Stimulated activated naive CD8-positive, alpha-beta T cell treated with anti-CD3 and anti-CD28 coated beads, Interleukin-15, amount 100 ng/mL, for 72 hours (primary cell): ENCODE results near the gene RXYLT1.

Experiments used
- ATAC-seq: fragments of 150-1000 bp; cut with Tn5 transposase; 2 replicates; pipeline ENCODE4 v1.10.0; 2021; ENCODE audit warnings: mild to moderate bottlenecking, moderate library complexity
- DNase-seq, 2 donors: peaks; one replicate each; pipeline ENCODE4 v3.0.0; 2021 to 2022
- H3K27ac Mint-ChIP-seq, 2 donors: one replicate each; pipeline ENCODE4 v1.8.0; 2022; ENCODE audit warnings: mild to moderate bottlenecking in 2 of 2, mixed read lengths in 2 of 2, moderate library complexity in 2 of 2
- H3K27me3 Mint-ChIP-seq: one replicate; pipeline ENCODE4 v1.8.0; 2022; ENCODE audit warnings: mixed read lengths
- H3K4me1 Mint-ChIP-seq: one replicate; pipeline ENCODE4 v1.8.0; 2022; ENCODE audit warnings: mild to moderate bottlenecking, mixed read lengths
- H3K4me3 Mint-ChIP-seq, 2 donors: one replicate each; pipeline ENCODE4 v1.8.0; 2022; ENCODE audit warnings: mild to moderate bottlenecking in 2 of 2, mixed read lengths in 2 of 2, moderate library complexity in 1 of 2
- H3K9me3 Mint-ChIP-seq, 2 donors: one replicate each; pipeline ENCODE4 v1.8.0; 2022; ENCODE audit warnings: mixed read lengths in 2 of 2

The RXYLT1 gene

DNA sequence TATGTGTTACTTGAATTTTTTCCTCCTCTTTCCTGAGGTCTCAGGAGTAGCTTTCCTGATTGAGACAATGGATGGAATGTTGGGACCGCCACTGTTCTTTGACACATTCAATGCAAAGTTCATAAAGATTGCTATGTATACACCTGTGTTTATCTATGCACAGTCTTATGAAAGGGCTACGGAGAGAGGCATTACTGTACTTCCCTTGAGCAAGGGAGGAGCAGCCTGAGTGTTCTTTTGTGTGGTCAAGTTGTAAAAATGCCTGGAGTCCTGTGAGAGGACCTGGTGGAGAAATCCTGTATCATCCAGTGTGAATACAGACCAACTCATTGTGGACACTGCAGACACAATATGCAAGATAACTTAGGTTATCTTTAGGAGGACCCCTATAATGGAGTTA, 66.0 kb downstream of the RXYLT1 start:
- peaks cover 43% of the 10 kb centered on the region for H3K27me3 Mint-ChIP-seq
- ATAC-seq (no peak), DNase-seq (no peak)
- no peaks in the 10 kb centered on the region for H3K9me3 Mint-ChIP-seq
- H3K4me3 Mint-ChIP-seq = peak overlapping the region in 1 of 2 donors; percentile 13
- peaks cover 12% of the 10 kb centered on the region for H3K4me1 Mint-ChIP-seq
- H3K27ac Mint-ChIP-seq = no peak overlapping the region

DNA sequence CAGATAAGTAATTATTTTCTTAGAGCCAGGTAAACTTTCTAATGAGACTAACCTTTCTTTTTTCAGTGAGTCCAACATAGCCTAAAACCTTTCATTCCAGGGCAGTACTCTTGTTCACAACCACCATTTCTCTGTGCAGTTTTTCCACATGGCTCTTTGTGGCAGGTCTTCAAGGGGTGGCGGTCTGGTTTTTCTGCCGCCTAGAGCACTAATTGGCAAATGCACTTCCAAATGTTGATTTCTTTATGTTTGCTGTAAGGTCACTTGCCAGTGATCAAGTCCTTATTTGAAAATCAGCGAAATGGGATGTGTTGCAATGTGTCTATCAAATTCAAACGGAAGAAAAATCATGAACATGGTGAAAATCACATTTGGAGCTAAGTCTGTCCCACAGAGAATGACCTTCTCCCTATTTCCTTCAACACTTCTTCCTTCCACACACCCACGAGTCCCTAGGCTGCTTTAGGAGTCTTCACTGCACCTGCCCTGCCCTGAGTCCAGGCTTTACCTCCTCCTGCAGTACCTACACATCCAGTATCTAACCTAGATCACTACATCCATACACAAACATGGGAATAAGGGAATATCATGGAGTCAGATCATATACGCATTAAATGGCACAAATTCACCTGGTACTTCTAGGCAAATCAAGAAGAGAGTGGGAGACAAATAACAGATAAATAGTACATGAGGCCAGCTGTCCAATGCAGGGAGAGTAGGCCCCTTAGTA, 66.7 kb downstream of the RXYLT1 start:
- no peak for ATAC-seq
- no peak for DNase-seq
- Mint-ChIP-seq H3K4me1 (peaks cover 12% of the 10 kb centered on the region), H3K27ac (no peak overlapping the region), H3K4me3 (no peak overlapping the region), H3K27me3 (peaks cover 43% of the 10 kb centered on the region), H3K9me3 (no peaks in the 10 kb centered on the region)

DNA sequence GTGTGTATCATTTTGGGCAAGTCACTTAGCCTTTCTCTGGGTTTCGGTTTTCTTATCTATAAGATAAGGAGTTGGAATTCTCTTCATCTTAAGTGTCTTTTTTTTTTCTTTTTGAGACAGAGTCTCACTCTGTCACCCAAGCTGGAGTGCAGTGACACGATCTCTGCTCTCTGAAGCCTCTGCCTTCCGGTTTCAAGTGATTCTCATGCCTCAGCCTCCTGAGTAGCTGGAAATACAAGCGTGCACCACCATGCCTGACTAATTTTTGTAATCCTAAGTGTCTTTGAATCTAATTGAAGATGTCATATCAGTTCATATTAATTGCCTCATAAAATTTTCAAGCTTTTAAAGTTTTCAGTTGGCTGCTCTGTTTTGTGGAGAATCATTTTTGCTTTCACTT, 68.7 kb downstream of the RXYLT1 start:
- H3K27me3 Mint-ChIP-seq = peaks cover 36% of the 10 kb centered on the region
- no peak for DNase-seq
- no peaks in the 10 kb centered on the region for H3K9me3 Mint-ChIP-seq

DNA sequence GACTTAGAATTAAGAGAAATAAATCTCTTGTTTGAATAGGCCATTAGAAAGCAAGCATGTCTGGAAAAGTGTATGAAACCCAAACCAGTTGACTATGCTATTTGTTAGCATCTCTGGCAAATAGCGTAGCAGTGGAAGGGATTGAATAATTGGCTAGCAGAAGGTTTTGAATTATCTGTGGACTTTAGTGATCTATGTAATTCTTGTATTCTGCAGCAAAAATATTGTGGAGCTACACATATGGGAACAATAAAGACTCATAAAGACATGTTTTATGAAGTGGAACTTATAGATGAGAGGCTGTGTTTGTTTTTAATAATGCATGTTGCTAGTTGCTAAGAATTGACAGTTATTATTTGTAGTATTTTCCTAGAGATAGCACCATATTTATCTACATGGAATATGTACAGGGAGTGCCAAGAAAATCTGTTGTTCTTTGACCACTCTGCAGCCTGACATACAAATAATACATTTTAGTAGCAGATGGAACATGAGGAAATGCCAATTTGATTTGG, 69.5 kb downstream of the RXYLT1 start:
- Mint-ChIP-seq H3K4me3 (no peak overlapping the region), H3K27ac (no peak overlapping the region), H3K4me1 (peaks cover 8% of the 10 kb centered on the region), H3K27me3 (peaks cover 36% of the 10 kb centered on the region), H3K9me3 (no peaks in the 10 kb centered on the region)
- ATAC-seq (no peak), DNase-seq (no peak)

More for the DNA sequence above, 68.7 kb downstream of the RXYLT1 start:
- H3K27ac Mint-ChIP-seq = no peak overlapping the region
- no peak for ATAC-seq
- H3K4me3 Mint-ChIP-seq = no peak overlapping the region
- H3K4me1 Mint-ChIP-seq = peaks cover 8% of the 10 kb centered on the region

DNA sequence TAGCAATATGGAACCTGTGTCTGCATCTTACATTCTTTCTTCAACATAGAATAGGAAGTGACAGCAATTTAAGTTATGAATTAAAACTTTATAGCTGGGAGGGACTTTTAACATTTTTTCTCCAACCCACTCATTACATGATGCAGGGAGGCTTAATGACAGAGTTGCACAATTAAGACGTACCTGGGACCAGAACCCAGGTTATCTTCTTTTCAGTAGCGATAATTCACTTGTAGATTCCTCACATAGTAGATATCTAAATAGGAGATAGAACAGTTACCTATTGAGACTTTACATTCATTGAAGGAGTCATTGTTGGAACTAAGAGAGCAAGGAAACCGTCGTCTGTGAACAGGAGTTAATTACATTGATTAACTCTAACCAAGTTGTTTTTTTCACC, 69.9 kb downstream of the RXYLT1 start:
- Mint-ChIP-seq H3K4me1 (peaks cover 5% of the 10 kb centered on the region), H3K27me3 (peaks cover 31% of the 10 kb centered on the region)

DNA sequence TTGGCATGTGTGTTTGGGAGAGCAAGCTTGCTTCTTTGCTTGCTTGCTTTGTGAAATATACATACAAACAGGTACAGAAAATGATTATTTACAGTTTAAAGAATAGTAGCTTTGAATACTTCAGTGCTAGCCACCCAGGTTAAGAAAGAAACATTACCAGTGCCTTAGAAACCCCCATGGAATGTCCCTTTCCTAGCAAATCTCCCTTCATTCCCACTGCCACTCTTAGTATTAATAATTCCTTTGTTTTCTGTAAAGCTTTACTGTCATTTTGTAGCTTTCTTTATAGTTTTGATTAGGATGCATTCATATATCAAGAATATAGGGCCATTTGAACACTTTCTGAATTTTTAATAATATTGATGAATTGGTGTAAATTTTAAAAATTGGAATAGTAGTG, 74.3 kb downstream of the RXYLT1 start:
- ATAC-seq (no peak), DNase-seq (no peak)
- Mint-ChIP-seq H3K27ac (no peak overlapping the region), H3K4me1 (no peaks in the 10 kb centered on the region), H3K9me3 (no peaks in the 10 kb centered on the region), H3K4me3 (no peak overlapping the region), H3K27me3 (no peaks in the 10 kb centered on the region)

More for the DNA sequence above, 69.9 kb downstream of the RXYLT1 start:
- ATAC-seq (no peak), DNase-seq (no peak)
- Mint-ChIP-seq H3K27ac (no peak overlapping the region), H3K4me3 (no peak overlapping the region), H3K9me3 (no peaks in the 10 kb centered on the region)

DNA sequence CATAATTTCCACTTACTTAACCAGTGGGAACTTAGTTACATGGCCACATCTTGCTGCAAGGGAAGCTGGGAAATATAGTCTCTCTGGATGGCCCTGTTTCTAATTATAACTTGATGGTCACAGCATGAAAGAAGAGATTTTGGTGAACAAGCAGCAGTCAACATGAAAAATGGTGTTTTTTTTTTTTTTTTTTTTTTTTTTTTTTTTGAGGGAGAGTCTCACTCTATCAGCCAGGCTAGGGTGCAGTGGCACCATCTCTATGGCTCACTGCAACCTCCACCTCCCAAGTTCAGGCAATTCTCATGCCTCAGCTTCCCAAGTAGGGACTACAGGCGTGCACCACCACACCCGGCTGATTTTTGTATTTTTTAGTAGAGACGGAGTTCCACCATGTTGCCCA, 75.6 kb downstream of the RXYLT1 start:
- H3K9me3 Mint-ChIP-seq = no peaks in the 10 kb centered on the region
- no peak overlapping the region for H3K4me3 Mint-ChIP-seq
- no peaks in the 10 kb centered on the region for H3K27me3 Mint-ChIP-seq
- ATAC-seq = no peak
- DNase-seq = no peak
- H3K4me1 Mint-ChIP-seq = no peaks in the 10 kb centered on the region
- H3K27ac Mint-ChIP-seq = no peak overlapping the region

DNA sequence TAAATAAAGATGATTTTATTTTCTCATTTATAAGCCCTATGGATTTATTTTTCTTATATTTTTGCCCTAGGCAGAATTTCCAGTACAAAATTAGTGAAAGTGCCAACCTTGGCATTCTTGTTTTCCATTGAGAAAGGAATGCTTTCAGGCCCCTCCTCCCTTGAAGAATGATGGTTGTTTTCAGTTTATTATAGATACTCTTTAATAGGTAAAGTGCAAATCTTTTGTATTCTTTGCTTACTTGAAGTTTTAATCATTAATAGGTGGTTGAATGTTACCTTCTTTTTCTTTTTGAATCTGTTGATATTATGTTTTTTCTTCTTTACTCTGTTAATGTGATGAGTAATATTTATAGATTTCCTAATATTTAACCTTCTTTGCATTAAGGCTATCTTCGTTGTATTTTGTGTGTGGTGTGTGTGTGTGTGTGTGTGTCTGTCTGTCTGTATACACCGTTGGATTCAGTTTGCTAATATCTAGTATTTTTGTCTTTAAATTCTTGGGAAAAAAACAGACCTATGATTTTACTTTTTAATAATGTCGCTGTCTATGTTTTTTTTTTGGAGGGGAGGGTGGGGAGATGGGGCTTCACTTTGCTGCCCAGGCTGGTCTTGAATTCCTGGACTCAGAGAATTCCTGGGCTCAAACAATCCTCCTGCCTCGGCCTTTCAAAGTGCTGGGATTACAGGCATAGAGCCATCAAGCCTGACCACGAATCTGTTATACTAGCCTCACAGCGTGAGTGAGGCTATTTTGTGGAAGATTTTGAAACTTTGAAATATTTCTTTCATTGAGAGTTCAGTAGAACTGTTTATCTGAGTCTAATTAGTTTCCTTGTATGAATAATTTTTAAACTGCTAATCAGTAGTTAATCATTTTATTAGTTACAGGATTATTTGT, 78.3 kb downstream of the RXYLT1 start:
- ATAC-seq = no peak
- Mint-ChIP-seq H3K9me3 (no peaks in the 10 kb centered on the region), H3K27ac (no peak overlapping the region), H3K27me3 (no peaks in the 10 kb centered on the region), H3K4me1 (no peaks in the 10 kb centered on the region), H3K4me3 (no peak overlapping the region)
- no peak for DNase-seq
